Measurements from ENCODE around the gene ZNF835.

Gene ZNF835

DNA sequence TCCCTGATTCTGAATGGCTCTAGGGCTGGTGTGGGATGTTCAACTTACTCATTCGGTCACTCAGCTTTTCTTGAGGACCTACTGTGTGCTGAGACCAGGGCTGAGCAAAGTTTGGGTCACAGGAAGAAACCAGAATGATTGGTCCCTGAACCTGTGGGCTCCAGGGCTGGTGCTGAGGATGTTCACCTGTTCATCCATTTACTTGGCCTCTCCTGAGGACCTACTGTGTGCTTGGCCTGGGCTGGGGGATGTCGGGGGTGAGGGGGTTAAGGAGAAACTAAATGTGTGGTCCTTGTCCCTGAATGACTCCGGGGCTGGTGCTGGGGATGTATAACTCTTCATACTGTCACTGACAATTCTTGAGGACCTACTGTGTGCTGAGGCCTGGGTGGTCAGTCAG lies 10.3 kb downstream of the ZNF835 start:
- DNase-seq: no peak

DNA sequence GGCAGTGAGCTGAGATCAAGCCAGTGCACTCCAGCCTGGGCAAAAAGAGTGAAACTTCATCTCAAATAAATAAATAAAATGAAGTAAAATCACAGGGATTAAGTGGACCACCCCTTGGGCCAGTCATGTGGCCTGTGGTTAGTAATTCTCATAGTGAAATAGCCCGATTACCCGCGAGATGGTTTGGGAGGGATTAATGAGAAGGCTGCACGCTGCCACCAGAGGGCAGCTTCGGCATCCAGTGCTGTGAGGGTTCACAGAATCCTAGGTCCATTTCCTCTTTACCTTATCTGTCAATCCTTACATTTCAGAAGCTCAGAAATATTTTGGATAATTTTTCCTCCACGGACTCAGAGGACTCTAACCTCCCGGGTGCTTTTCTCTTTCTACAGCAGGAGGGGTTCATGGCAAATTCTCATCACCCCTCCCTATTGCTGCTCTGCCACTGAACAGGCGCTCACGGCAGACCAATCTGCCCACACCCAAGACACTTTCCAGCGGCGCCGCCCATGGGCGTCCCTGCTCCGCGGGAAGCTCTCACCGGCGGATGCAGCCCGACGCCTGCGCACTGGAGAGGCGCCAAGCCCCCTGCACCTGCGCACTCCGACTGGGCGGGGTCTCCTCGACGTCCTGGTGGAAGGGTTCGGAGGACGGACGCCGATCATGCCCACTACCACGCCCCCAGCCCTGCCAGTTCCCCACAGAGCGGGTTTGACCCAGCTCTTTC lies 11.0 kb downstream of the ZNF835 start:
- no peak for DNase-seq

DNA sequence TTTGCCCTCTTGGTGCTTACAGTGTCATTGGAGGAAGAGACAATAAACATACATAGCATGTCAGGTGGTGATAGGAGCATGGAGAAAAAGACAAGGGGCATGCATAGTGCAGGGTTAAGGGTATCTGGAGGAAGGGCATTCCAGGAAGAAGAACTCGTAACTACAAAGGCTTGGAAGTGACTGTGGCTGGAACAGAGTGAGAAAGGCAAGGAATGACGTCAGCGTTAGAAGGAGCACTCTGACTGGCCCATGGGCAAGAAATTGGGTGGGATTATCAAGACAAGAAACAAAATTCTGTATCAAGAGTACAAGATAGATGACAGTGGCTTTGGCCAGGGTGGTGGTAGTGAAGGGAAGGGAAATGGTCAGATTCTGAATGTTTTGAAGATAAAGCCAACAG lies 17.4 kb downstream of the ZNF835 start:
- DNase-seq: no peak

DNA sequence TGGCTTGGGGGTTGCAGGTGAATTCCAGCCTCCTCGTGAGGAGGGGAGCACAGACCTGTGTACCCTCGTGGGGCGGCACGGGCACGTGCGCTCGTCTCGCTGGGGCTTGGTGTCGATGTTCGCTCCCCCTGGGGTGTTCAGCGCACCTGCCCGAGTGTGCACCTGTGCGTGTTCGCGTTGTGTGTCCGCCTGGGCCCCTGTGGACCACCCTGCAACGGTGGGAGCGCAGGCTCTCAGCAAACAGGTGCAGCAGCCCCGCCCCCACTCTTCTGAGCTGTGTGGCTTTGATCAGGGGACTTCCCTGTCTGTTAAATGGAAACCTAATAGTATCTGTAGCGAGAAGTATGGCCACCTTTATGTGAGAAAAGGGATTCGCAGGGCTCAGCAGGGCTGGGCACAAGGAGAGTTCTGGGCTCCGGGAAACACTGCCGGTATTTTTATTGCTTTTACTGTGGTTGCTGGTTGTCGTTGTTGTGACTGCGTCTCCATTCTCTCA lies 28.0 kb downstream of the ZNF835 start:
- DNase-seq: no peak

DNA sequence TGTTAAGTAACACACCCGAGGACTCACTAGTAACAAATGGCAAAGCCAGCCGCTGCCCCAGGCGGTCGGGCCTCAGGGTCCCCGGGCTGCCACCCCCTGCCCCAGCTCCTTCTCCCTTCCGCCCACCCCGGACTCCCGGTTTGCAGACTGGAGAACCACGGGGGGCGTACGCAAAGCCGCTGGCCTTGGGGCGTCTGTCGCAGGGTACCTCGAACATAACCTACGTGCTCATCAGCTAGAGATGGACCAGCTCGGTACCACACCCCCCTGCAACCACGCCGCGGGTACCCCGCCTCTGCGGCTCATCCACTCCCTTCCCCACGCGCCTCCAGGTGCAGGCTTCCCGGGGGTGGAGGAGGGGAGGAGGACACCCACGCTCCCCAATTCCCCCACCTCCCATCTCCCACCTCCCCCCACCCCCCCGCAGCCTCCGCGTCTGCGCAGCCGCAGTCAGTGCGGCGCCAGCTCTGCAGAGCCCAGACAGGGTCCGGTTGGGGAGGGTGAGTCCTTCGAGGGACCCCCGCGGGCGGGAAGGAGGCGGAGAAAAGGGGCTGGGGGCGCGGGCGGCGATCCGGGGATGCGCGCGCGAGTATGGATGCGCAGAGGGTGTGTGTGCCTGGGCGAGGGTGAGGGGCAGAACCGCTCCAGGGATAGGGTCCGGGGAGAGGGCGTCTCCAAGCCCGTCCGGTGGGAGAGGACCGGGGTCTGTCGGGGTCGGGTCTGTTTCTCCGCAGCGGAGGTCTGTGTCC lies 28.7 kb downstream of the ZNF835 start, which contains the start of gene SMIM17:
SMIM17 (plus strand) TSS at position 449 of the 749 bp plus-strand sequence. CDS start 2,509 bp downstream, outside the sequence.
- DNase-seq: no peak

DNA sequence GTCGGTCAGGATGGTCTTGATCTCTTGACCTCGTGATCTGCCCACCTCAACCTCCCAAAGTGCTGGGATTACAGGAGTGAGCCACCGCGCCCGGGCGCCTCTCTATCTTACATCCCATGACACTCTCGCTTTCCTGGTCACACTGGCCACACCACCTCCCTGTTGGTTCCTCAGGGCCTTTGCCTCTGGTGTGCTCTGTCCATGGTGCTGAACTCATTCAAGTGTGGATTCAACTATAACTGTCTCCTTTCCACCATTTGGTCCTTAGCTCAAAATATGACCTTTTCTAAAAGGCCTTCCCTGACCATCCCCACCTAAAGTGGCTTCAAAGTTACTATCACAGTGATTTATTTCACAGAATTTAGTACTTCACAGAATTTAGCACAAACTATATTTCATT lies 32.3 kb downstream of the ZNF835 start:
- DNase-seq: no peak

DNA sequence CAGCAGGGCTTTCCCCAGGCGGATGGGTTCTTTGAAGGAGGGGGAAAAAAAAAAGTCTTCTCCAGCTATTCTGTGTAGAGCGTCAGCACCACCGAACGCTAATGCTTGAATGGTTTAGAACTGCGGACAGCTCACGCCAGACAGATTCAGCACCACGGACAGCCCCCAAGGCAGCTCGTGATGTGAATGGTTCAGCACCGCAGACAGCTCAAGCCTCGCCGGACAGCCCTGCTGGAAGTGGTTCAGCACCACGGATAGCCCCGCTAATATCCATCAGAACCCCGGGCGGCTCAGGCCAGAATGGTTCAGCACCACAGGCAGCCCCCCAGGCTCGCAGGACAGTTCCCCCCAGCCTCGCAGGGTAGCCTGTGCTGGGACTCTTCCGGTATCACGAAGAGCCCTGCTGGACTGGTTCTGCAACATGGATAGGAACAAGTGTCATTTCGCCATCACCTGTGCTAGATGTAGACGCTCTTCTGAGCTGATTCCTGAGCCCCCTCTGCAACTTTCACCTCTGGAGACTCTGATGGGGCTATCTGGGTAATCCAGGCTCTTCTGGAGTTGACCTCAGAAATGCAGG lies 33.5 kb downstream of the ZNF835 start:
- DNase-seq: peak in 1 of 2 experiments; percentile 6

DNA sequence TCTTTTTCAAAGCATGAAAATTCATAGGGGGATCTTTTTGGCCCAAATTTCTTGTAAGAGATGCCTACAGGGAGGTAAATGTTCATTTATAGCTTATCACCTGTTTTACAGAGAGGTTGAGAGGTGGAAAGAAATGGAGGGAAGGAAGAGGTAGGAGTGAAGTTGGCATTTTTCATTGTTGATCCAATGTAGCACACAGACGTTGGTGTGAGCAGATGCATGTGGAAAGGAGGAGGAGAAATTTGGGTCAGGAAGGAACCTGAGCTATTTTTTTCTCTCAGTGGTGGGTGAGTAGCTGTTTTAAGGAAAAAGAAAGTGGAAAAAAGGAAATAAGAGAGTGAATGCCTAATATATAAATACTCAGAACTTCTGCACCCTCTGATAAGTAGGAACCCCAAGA lies 38.5 kb downstream of the ZNF835 start:
- DNase-seq: no peak

DNA sequence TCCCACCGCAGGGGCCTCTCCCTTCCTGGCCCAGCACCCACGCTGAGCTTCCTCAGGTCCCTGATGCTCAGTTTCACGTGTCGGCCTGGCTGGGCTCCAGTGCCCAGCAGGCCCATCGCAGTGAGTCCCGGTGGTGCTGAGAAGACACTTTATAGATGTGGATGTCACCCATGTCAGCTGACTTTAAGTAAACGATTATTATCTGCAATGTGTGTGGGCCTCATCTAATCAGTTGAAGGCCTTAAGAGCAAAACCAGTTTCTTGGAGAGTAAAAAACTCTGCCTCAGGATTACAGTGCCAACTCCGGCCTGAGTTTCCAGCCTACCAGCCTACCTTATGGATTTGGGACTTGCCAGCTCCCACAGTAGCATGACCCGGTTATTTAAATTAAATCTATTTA lies 45.8 kb downstream of the ZNF835 start:
- no peak for DNase-seq

DNA sequence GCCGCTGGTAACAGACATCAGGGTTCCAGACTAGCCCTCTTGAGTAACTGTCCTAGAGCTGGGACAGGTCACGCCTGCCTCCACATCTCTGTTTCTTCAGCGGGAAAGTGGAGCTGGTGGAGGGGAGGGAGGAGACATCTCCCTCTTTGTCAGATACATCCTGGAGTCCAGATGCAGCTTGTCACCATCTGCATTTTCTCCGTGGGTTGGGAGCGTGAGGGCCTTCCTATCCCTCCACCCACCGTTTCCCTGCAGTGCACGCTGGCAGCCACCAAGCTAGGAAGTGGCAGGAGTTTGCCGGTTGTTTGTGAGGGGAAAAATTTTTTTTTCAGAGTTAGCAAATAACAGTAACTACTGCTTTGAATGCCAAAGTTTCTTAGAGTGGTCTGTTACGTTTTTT lies 48.6 kb downstream of the ZNF835 start:
- no peak for DNase-seq

DNA sequence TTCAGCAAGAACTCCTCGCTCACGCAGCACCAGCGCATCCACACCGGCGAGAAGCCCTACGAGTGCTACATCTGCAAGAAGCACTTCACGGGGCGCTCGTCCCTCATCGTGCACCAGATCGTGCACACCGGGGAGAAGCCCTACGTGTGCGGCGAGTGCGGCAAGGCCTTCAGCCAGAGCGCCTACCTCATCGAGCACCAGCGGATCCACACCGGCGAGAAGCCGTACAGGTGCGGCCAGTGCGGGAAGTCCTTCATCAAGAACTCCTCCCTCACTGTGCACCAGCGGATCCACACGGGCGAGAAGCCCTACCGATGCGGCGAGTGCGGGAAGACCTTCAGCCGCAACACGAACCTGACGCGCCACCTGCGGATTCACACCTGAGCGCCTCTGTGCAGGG lies 49.2 kb downstream of the ZNF835 start:
- DNase-seq: no peak

DNA sequence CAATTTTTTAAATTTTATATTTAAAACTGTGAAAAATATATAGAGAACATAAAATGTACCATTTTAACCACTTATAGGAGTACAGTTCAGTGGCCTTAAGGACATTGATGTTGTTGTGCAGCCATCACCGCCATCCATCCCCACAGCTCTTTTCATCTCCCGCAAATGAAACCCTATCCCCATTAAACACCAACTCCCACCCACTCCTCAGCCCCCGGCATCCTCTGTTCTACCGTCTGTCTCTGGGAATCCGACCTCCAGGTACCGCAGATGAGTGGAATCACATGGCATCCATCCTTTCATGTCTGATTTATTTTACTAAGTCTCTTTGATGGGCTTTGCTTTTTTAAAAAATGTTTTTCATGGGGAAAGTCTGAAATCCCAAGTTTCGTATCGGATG lies 52.4 kb downstream of the ZNF835 start:
- no peak for DNase-seq

DNA sequence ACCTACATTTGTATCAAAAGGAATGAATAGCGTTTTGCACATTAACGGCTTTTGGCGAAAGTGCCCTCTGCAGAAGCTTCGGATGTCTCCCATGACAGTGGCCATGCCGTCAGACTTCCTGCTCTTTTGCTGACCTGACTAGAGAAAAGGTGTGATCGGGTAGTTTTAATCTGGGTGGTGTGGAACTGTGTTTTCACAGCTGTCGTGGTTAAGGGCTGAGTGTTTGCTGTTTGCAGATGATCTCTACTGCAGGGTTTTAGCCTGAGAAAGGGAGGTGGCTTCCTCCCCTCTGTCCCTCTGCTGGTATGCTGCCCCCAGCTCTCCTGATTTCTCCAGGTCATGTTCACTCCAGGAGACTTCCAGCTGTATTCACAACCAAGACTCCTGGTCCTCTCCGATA lies 54.0 kb downstream of the ZNF835 start:
- DNase-seq: no peak

DNA sequence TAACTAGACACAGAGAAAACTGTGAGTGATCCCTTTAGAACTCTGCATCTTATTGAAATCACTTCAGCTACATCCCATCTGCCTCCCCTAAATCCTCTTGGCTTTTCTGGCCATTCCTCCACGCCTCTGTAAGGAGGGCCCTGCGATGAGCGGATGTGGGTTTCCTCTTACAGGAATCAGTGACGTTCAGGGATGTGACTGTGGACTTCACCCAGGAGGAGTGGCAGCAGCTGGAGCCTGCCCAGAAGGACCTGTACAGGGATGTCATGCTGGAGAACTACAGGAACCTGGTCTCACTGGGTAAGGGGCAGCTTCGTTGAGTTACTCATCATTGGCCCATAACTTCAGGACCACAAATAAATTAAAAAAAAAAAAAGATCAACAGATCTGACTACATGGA lies 57.9 kb downstream of the ZNF835 start:
- no peak for DNase-seq

DNA sequence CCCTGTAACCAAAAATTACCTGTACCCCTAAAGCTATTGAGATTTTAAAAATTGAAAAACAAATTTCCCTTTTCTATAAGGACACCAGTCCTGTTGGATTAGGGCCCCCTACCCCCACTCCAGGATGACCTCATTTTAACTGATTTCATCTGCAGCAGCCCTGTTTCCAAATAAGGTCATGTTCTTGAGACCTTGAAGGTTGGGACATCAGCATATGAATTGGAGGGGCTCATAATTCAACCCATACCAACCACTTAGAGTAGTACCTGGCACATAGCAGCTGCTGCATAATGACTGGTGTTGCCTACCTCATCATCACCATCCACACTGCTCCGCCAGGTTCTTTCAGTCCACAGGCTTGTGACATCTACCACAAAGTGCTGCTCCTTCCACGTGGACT lies 58.8 kb downstream of the ZNF835 start:
- DNase-seq: no peak

Data from stimulated activated CD4-positive, alpha-beta T cell treated with anti-CD3 and anti-CD28 coated beads, Interleukin-4, amount 100 ng/mL, for 4 hours (primary cell).